Esophagus muscularis mucosa (tissue), 4 donors: ENCODE results near the gene XRCC3. TPM values are rescaled to one million over a fixed set of nuclear protein-coding genes. Genes with fewer than 3 reads are reported as not detected.

Source experiments
- DNase-seq: peaks from one replicate; pipeline ENCODE4 v3.0.0-alpha.2; 2017; ENCODE audit errors: extremely low spot score
- H3K27ac ChIP-seq, 4 donors: fragments of 200-600 bp; sonication (generic); replicated peaks in 1 of 4; 1 replicate in 3 of 4; 2 replicates in 1 of 4; pipeline ENCODE4 v1.5.1; 2016 to 2019; ENCODE audit warnings: mild to moderate bottlenecking in 1 of 4
- H3K27me3 ChIP-seq, 4 donors: fragments of 200-600 bp; sonication (generic); one replicate each; pipeline versions ENCODE4 v1.5.1 to v1.6.0; 2016 to 2019
- H3K36me3 ChIP-seq, 4 donors: fragments of 200-600 bp; sonication (generic); one replicate each; pipeline ENCODE4 v1.5.1; 2016 to 2019
- H3K4me1 ChIP-seq, 4 donors: fragments of 200-600 bp; sonication (generic); one replicate each; pipeline ENCODE4 v1.5.1; 2016 to 2019
- H3K4me3 ChIP-seq, 4 donors: fragments of 200-600 bp; sonication (generic); 1 replicate in 2 of 4; 2 replicates in 2 of 4; pipeline ENCODE4 v1.5.1; 2016 to 2019; ENCODE audit warnings: mild to moderate bottlenecking in 4 of 4, moderate library complexity in 1 of 4
- H3K9me3 ChIP-seq, 4 donors: fragments of 200-600 bp; sonication (generic); 1 replicate in 3 of 4; 2 replicates in 1 of 4; pipeline ENCODE4 v1.5.1; 2016 to 2019
- CTCF ChIP-seq, 3 experiments: fragments of 200-600 bp in 2 of 3; fragments of 450-650 bp in 1 of 3; sonication (generic) in 2 of 3; IDR thresholded peaks; one replicate each; pipeline ENCODE4 v1.5.1; 2017 to 2019; ENCODE audit warnings: antibody characterized with exemption in 3 of 3, mild to moderate bottlenecking in 2 of 3, moderate library complexity in 1 of 3
- EP300 ChIP-seq: sonication (generic); formaldehyde crosslinking; IDR thresholded peaks from one replicate; pipeline ENCODE4 v1.6.1; 2017; ENCODE audit warnings: antibody characterized with exemption
- POLR2A ChIP-seq: fragments of 450-650 bp; IDR thresholded peaks from one replicate; pipeline ENCODE4 v1.6.1; 2017; ENCODE audit warnings: antibody characterized with exemption, moderate library complexity, mild to moderate bottlenecking, low read depth
- POLR2AphosphoS5 ChIP-seq, 2 donors: sonication (generic); formaldehyde crosslinking; IDR thresholded peaks; one replicate each; pipeline ENCODE4 v1.6.1; 2017; ENCODE audit warnings: antibody characterized with exemption in 2 of 2
- WGBS: methylation state at CpG from one replicate; pipeline ENCODE4 v1.1.5; 2018; 5-methylcytosine and 5-hydroxymethylcytosine counted together
- intact Hi-C: fragments of 100-400 bp; cut with DNase I; formaldehyde crosslinking; loops from one replicate; pipeline ENCODE4 v1.15.1; 2023
- total RNA-seq, 4 donors: library from RNA; depleted of rRNA; stranded (reverse); fragments of >200 nt; gene quantifications; one replicate each; pipeline versions ENCODE4 v1.1.0 to v1.2.1, GENCODE V29; 2016

The XRCC3 gene
- total RNA-seq, 4 donors from 2014 or later: 1.6 to 5.4 (median 2.1) TPM

GRCh38 chr14:103700753-103701490 lies 14.3 kb downstream of the XRCC3 start:
- Histone ChIP-seq H3K4me1 (peaks cover 58 to 88% (median 72%) of the 10 kb centered on the region in 4 donors), H3K27me3 (no peaks in the 10 kb centered on the region), H3K36me3 (peaks cover 26 to 87% (median 79%) of the 10 kb centered on the region in 4 donors), H3K9me3 (no peaks in the 10 kb centered on the region), H3K4me3 (no peak overlapping the region), H3K27ac (no peak overlapping the region)
- 61% methylated on average over 8 of the region's 21 CpGs for WGBS
- intact Hi-C loops: no loop called here
- no peak for DNase-seq
- TF ChIP-seq CTCF (IDR thresholded peaks at IDR 0.05) (no peak), POLR2A (no peak), POLR2AphosphoS5 (IDR thresholded peaks at IDR 0.05) (no peak), EP300 (no peak)

GRCh38 chr14:103699901-103700752 lies 15.1 kb downstream of the XRCC3 start:
- TF ChIP-seq POLR2AphosphoS5 (IDR thresholded peaks at IDR 0.05) (no peak), EP300 (no peak), POLR2A (no peak), CTCF (IDR thresholded peaks at IDR 0.05) (no peak)
- no peaks in the 10 kb centered on the region for H3K9me3 ChIP-seq
- intact Hi-C loops: no loop called here
- WGBS: 93% methylated on average over 6 of the region's 25 CpGs
- H3K36me3 ChIP-seq: peaks cover 26 to 80% (median 75%) of the 10 kb centered on the region in 4 donors
- H3K4me1 ChIP-seq: peaks cover 61 to 88% (median 76%) of the 10 kb centered on the region in 4 donors
- no peaks in the 10 kb centered on the region for H3K27me3 ChIP-seq
- no peak for DNase-seq
- H3K4me3 ChIP-seq: no peak overlapping the region
- H3K27ac ChIP-seq: peak overlapping the region in 1 of 4 donors; percentile 1

GRCh38 chr14:103699261-103699661 lies 16.0 kb downstream of the XRCC3 start:
- H3K36me3 ChIP-seq: peaks cover 27 to 79% (median 74%) of the 10 kb centered on the region in 4 donors
- H3K4me3 ChIP-seq: no peak overlapping the region
- peaks cover 57 to 87% (median 75%) of the 10 kb centered on the region in 4 donors for H3K4me1 ChIP-seq
- 91% methylated on average over 13 of the region's 17 CpGs for WGBS
- no peaks in the 10 kb centered on the region for H3K27me3 ChIP-seq
- intact Hi-C loops: no loop called here
- H3K9me3 ChIP-seq: no peaks in the 10 kb centered on the region
- no peak for DNase-seq
- TF ChIP-seq CTCF (IDR thresholded peaks at IDR 0.05) (no peak), POLR2AphosphoS5 (IDR thresholded peaks at IDR 0.05) (no peak), POLR2A (no peak), EP300 (no peak)
- H3K27ac ChIP-seq: peak overlapping the region in 1 of 4 donors; percentile 73

- H3K36me3 ChIP-seq: peaks cover 29 to 79% (median 74%) of the 10 kb centered on the region in 4 donors
- H3K9me3 ChIP-seq: no peaks in the 10 kb centered on the region
- intact Hi-C loops: no loop called here
- no peak overlapping the region for H3K4me3 ChIP-seq
- TF ChIP-seq CTCF (IDR thresholded peaks at IDR 0.05) (no peak), EP300 (no peak), POLR2AphosphoS5 (IDR thresholded peaks at IDR 0.05) (no peak), POLR2A (no peak)
- H3K27ac ChIP-seq: peak overlapping the region; percentile 62 to 82 (median 72)
- no peaks in the 10 kb centered on the region for H3K27me3 ChIP-seq
- 65% methylated on average over 11 of the region's 33 CpGs for WGBS
- no peak for DNase-seq
- peaks cover 57 to 85% (median 74%) of the 10 kb centered on the region in 4 donors for H3K4me1 ChIP-seq
Observed at GRCh38 chr14:103698380-103699260, 16.6 kb downstream of the XRCC3 start.
